Activated CD4-positive, alpha-beta T cell treated with anti-CD3 and anti-CD28 coated beads for 4 hours (primary cell): ENCODE results near the gene ADGRG2.

ENCODE experiments used
- DNase-seq, 2 donors: peaks; one replicate each; pipeline ENCODE4 v3.0.0-alpha.2; 2020

The ADGRG2 gene

DNA sequence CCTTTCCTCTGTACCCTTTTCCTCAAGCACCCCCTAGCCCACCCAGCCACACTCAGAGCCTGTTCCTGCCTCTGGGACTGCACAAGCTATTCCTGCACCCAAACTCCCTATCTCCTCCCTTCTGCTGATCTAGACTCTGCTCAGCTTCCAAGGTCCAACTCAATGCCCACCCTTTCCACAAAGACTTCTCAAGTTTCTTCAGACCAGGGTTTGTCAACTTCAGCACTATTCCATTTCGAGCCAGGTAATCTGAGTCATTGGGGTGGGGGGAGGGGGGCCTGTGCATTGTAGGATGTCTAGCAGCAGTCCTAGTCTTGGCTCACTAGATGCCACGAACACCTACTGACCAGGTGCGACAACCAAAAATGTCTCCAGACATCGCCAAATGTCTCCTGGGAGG lies 175.7 kb downstream of the ADGRG2 start:
- no peak for DNase-seq

DNA sequence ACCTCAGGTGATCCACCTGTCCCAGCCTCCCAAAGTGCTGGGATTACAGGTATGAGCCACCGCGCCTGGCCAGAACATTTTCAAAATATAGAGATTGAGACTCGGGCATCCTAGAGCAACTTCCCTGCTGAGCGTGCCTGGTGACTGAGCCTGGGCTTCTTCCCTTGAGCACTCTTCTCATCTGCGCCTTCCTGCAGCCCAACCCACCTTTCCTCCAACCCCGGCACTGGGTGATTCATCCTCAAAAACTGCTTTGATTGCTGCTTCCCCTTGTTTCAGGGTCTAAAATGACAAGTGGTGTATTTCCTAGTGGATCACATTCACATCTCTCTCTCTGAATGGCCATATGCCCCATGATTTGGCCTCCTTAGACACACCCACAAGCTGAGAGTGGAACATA lies 176.1 kb downstream of the ADGRG2 start:
- no peak for DNase-seq

DNA sequence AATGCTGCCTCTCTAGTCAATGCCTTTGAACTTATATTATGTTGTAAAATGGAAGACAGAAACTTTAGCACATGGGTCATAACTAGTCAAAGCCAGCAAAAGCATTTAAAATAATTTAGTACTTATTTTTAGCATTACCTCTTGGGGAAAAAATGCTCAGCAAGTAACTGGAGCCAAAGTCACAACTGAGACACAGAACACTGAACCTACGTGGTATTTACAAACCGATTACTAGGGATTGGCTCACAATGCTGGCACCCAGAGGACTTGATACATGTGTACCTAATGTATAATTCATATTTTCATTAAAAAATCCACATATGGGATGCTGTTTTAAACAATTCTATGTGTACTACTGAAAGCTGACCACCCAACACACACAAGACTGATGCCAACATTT lies 176.8 kb downstream of the ADGRG2 start:
- no peak for DNase-seq

DNA sequence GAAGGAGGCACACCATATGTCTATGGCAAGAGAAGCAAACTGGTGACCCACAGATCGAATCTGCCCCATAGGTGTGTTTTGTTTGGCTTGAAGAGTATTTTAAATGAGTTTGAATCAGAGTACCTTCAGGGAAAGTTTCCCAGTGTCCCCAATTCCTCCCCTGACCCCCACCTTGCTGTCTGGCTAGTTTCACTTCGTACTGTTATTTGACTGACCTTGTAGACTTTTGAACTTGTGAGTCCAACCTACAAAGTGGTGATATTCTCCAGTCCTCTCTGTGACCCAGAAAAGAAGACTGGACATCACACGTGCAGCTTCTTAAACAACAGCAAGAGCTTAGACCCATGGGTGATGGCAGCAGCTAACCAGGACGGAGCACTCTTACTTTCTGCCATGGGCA lies 177.8 kb downstream of the ADGRG2 start:
- DNase-seq = no peak

DNA sequence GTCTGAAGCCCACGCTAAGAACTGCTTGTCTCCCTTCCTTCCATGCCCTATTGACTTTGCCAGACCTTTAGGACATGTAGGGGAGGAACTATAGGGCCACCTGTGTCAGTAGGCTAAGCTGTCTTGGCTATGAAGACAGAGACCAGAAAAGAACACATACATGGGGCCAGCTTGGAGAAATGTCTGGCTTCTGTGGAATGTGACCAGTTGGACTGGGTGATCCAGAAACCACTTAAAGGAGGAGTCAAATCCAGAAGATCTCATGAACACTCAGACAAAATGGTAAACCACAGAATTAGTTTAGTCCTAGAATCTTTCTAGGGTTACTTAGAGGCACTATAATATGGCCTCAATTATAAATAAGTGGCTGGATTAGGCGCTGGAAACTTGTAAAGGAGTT lies 180.4 kb downstream of the ADGRG2 start:
- DNase-seq = no peak
